Vagina (tissue), 2 donors: Measurements from ENCODE around the gene MEF2C. TPM values are rescaled to one million over a fixed set of nuclear protein-coding genes. Genes with fewer than 3 reads are reported as not detected.

Experiments
- DNase-seq, 2 donors: peaks; one replicate each; pipeline ENCODE4 v3.0.0-alpha.2; 2017; ENCODE audit errors: extremely low spot score in 2 of 2
- H3K27ac ChIP-seq: fragments of 200-600 bp; sonication (generic); one replicate; pipeline ENCODE4 v1.5.1; 2019
- H3K27me3 ChIP-seq: fragments of 200-600 bp; sonication (generic); one replicate; pipeline ENCODE4 v1.5.1; 2019
- H3K36me3 ChIP-seq, 2 donors: fragments of 200-600 bp; sonication (generic); one replicate each; pipeline ENCODE4 v1.5.1; 2017 to 2019
- H3K4me1 ChIP-seq: fragments of 200-600 bp; sonication (generic); one replicate; pipeline ENCODE4 v1.5.1; 2019
- H3K4me3 ChIP-seq, 2 donors: fragments of 200-600 bp; sonication (generic); 1 replicate in 1 of 2; 2 replicates in 1 of 2; pipeline ENCODE4 v1.5.1; 2016 to 2019
- H3K9me3 ChIP-seq: fragments of 200-600 bp; sonication (generic); one replicate; pipeline ENCODE4 v1.5.1; 2019
- CTCF ChIP-seq, 3 experiments: fragments of 450-650 bp in 2 of 3; fragments of 200-600 bp in 1 of 3; sonication (generic) in 1 of 3; IDR thresholded peaks; one replicate each; pipeline ENCODE4 v1.5.1; 2017 to 2019; ENCODE audit warnings: antibody characterized with exemption in 3 of 3, mild to moderate bottlenecking in 2 of 3, moderate library complexity in 2 of 3
- POLR2A ChIP-seq, 2 donors: fragments of 450-650 bp; IDR thresholded peaks; one replicate each; pipeline ENCODE4 v1.6.1; 2017; ENCODE audit warnings: antibody characterized with exemption in 2 of 2, mild to moderate bottlenecking in 2 of 2, moderate library complexity in 2 of 2
- POLR2AphosphoS5 ChIP-seq, 2 donors: sonication (generic); formaldehyde crosslinking; IDR thresholded peaks; one replicate each; pipeline ENCODE4 v1.9.0; 2017; ENCODE audit warnings: antibody characterized with exemption in 2 of 2, mild to moderate bottlenecking in 2 of 2, low read depth in 1 of 2; ENCODE audit not compliant: insufficient read depth in 1 of 2
- intact Hi-C: fragments of 100-400 bp; cut with DNase I; formaldehyde crosslinking; loops from one replicate; pipeline ENCODE4 v1.15.1; 2023
- total RNA-seq: library from RNA; depleted of rRNA; stranded (reverse); fragments of >200 nt; gene quantifications from one replicate; pipeline ENCODE4 v1.2.3, GENCODE V29; 2016

The MEF2C gene
- total RNA-seq, 1 donor from 2014 or later = 22.3 TPM

GRCh38 chr5:88677376-88677895 lies 205.5 kb downstream of the MEF2C start:
- Histone ChIP-seq H3K4me1 (peaks cover 29% of the 10 kb centered on the region), H3K36me3 (no peaks in the 10 kb centered on the region), H3K4me3 (no peak overlapping the region), H3K27ac (no peak overlapping the region), H3K9me3 (no peaks in the 10 kb centered on the region), H3K27me3 (peaks cover 16% of the 10 kb centered on the region)
- DNase-seq = no peak
- intact Hi-C loops = loop anchor here (10.0 kb wide), 1 partner anchor 533 kb away; no protein-coding TSS in a partner anchor
- TF ChIP-seq POLR2A (IDR thresholded peaks at IDR 0.05) (no peak), POLR2AphosphoS5 (IDR thresholded peaks at IDR 0.05; ENCODE audit: insufficient read depth in 1 of 2, low read depth in 1 of 2) (no peak), CTCF (IDR thresholded peaks at IDR 0.05) (no peak)

GRCh38 chr5:88676637-88677375 lies 206.2 kb downstream of the MEF2C start:
- Histone ChIP-seq H3K4me1 (peaks cover 29% of the 10 kb centered on the region), H3K27me3 (peaks cover 16% of the 10 kb centered on the region), H3K4me3 (no peak overlapping the region), H3K9me3 (no peaks in the 10 kb centered on the region), H3K36me3 (no peaks in the 10 kb centered on the region), H3K27ac (no peak overlapping the region)
- DNase-seq = no peak
- TF ChIP-seq CTCF (IDR thresholded peaks at IDR 0.05) (no peak), POLR2AphosphoS5 (IDR thresholded peaks at IDR 0.05; ENCODE audit: insufficient read depth in 1 of 2, low read depth in 1 of 2) (no peak), POLR2A (IDR thresholded peaks at IDR 0.05) (no peak)
- intact Hi-C loops = loop anchor here (10.0 kb wide), 1 partner anchor 532 kb away; no protein-coding TSS in a partner anchor

- Histone ChIP-seq H3K36me3 (no peaks in the 10 kb centered on the region), H3K9me3 (no peaks in the 10 kb centered on the region), H3K4me1 (peaks cover 29% of the 10 kb centered on the region), H3K27ac (peak overlapping the region; percentile 65), H3K27me3 (peaks cover 16% of the 10 kb centered on the region), H3K4me3 (peak overlapping the region; percentile 35 to 38)
- TF ChIP-seq POLR2AphosphoS5 (IDR thresholded peaks at IDR 0.05; ENCODE audit: insufficient read depth in 1 of 2, low read depth in 1 of 2) (no peak), POLR2A (IDR thresholded peaks at IDR 0.05) (no peak), CTCF (IDR thresholded peaks at IDR 0.05) (no peak)
- intact Hi-C loops = loop anchor here (10.0 kb wide), 1 partner anchor 531 kb away; no protein-coding TSS in a partner anchor
- DNase-seq = no peak
Measured at GRCh38 chr5:88675708-88676636, 207.0 kb downstream of the MEF2C start.

GRCh38 chr5:88675168-88675707 lies 207.7 kb downstream of the MEF2C start:
- Histone ChIP-seq H3K27ac (peak overlapping the region; percentile 65), H3K4me3 (peak overlapping the region; percentile 35 to 38), H3K4me1 (peaks cover 24% of the 10 kb centered on the region), H3K27me3 (peaks cover 16% of the 10 kb centered on the region), H3K9me3 (no peaks in the 10 kb centered on the region), H3K36me3 (no peaks in the 10 kb centered on the region)
- TF ChIP-seq CTCF (IDR thresholded peaks at IDR 0.05) (no peak), POLR2AphosphoS5 (IDR thresholded peaks at IDR 0.05; ENCODE audit: insufficient read depth in 1 of 2, low read depth in 1 of 2) (no peak), POLR2A (IDR thresholded peaks at IDR 0.05) (no peak)
- intact Hi-C loops = loop anchor here (10.0 kb wide), 1 partner anchor 530 kb away; no protein-coding TSS in a partner anchor
- DNase-seq = no peak
